A549 (cell line): ENCODE results near the gene PRR15L. TPM values are rescaled to one million over a fixed set of nuclear protein-coding genes. Genes with fewer than 3 reads are reported as not detected.
A peak's percentile ranks its signal among the peaks of the same experiment; 100 is the strongest.

ENCODE experiments used
- ATAC-seq, 2 experiments: fragments of 200-7000 bp in 1 of 2; fragments of >200 bp in 1 of 2; cut with Nextera tagmentation in 1 of 2; cut with Tn5 transposase in 1 of 2; 3 replicates each; pipeline versions ENCODE4 v1.8.0 to v1.9.1; 2018 to 2020; ENCODE audit warnings: mild to moderate bottlenecking in 1 of 2, moderate library complexity in 1 of 2
- CTCF ChIA-PET: fragments of 300-600 bp; sonication (Branson Sonifier 250); formaldehyde crosslinking; extraction: SDS; loops from one replicate; lab custom pipeline; 2021; ENCODE audit warnings: antibody characterized with exemption, inconsistent platforms; lab: Yijun Ruan, JAX
- POLR2A ChIA-PET: fragments of 350-600 bp; formaldehyde crosslinking; extraction: SDS; loops from one replicate; lab custom pipeline; 2021; ENCODE audit warnings: antibody characterized with exemption, inconsistent platforms; lab: Yijun Ruan, JAX
- DNase-seq, 2 experiments: peaks; one replicate each; pipeline versions ENCODE4 v3.0.0 to v3.0.0-alpha.2; 2011 to 2016; ENCODE audit warnings: low read depth in 1 of 2, low spot score in 1 of 2
- FAIRE-seq: peaks from 2 replicates; lab custom pipeline; 2011; peaks lifted over from hg19 to GRCh38; lab: Jason Lieb, UNC
- H3K27ac ChIP-seq, 2 experiments: fragments of >200 bp; sonication (Bioruptor Twin); formaldehyde crosslinking; 3 replicates each; pipeline ENCODE4 v1.5.1; 2016 to 2017
- H3K4me1 ChIP-seq: fragments of >200 bp; sonication (Bioruptor Twin); formaldehyde crosslinking; 3 replicates; pipeline ENCODE4 v1.6.1; 2016
- H3K4me2 ChIP-seq: fragments of >200 bp; sonication (Bioruptor Twin); formaldehyde crosslinking; 3 replicates; pipeline ENCODE4 v1.6.1; 2016
- H3K4me3 ChIP-seq: fragments of >200 bp; sonication (Bioruptor Twin); formaldehyde crosslinking; 3 replicates; pipeline ENCODE4 v1.5.1; 2016
- H3K9me3 ChIP-seq: fragments of >200 bp; sonication (Bioruptor Twin); formaldehyde crosslinking; 3 replicates; pipeline ENCODE4 v1.6.1; 2016
- CBX8 ChIP-seq: fragments of 200-600 bp; sonication (generic); IDR thresholded peaks from 2 replicates; pipeline ENCODE4 v1.6.1; 2016
- CEBPB ChIP-seq, 2 experiments: fragments of >200 bp in 1 of 2; sonication (Bioruptor Twin) in 1 of 2; formaldehyde crosslinking in 1 of 2; IDR thresholded peaks; 2 replicates each; pipeline ENCODE4 v1.6.1; 2012 to 2016
- EHF ChIP-seq: fragments of 250-450 bp; sonication (Bioruptor Pico); IDR thresholded peaks from 2 replicates; pipeline ENCODE4 v1.5.0; 2020; ENCODE audit warnings: mild to moderate bottlenecking
- ESRRA ChIP-seq: fragments of 150-350 bp; IDR thresholded peaks from 2 replicates; pipeline ENCODE4 v1.6.1; 2014; ENCODE audit warnings: mild to moderate bottlenecking, low read length, borderline replicate concordance
- FOSB ChIP-seq: fragments of 250-450 bp; sonication (Bioruptor Pico); IDR thresholded peaks from 2 replicates; pipeline ENCODE4 v1.5.0; 2020; ENCODE audit warnings: mild to moderate bottlenecking, moderate library complexity
- FOXS1 ChIP-seq: fragments of 250-450 bp; sonication (Bioruptor Pico); IDR thresholded peaks from 2 replicates; pipeline ENCODE4 v1.5.0; 2020; ENCODE audit warnings: mild to moderate bottlenecking, moderate library complexity
- GATA3 ChIP-seq: IDR thresholded peaks from 2 replicates; pipeline ENCODE4 v1.6.1; 2012; ENCODE audit warnings: borderline replicate concordance
- HEYL ChIP-seq: fragments of 250-450 bp; sonication (Bioruptor Pico); IDR thresholded peaks from 2 replicates; pipeline ENCODE4 v1.8.0; 2021; ENCODE audit warnings: mild to moderate bottlenecking, moderate library complexity
- HOXB5 ChIP-seq: fragments of 250-450 bp; sonication (Bioruptor Pico); IDR thresholded peaks from 2 replicates; pipeline ENCODE4 v1.5.0; 2020; ENCODE audit warnings: mild to moderate bottlenecking, moderate library complexity
- JUN ChIP-seq, 2 experiments: fragments of >200 bp; sonication (Bioruptor Twin); formaldehyde crosslinking; IDR thresholded peaks; 2 replicates in 1 of 2; 3 replicates in 1 of 2; pipeline ENCODE4 v1.6.1; 2016 to 2017
- KDM1A ChIP-seq: fragments of 200-600 bp; sonication (generic); IDR thresholded peaks from 2 replicates; pipeline ENCODE4 v1.6.1; 2016; ENCODE audit warnings: low read depth, mild to moderate bottlenecking
- MAFK ChIP-seq: fragments of 450-650 bp; IDR thresholded peaks from 2 replicates; pipeline ENCODE4 v1.6.1; 2014; ENCODE audit not compliant: partially characterized antibody
- NR3C1 ChIP-seq: fragments of >200 bp; sonication (Bioruptor Twin); formaldehyde crosslinking; IDR thresholded peaks from 3 replicates; pipeline ENCODE4 v1.6.1; 2017
- PHF8 ChIP-seq: fragments of 200-600 bp; sonication (generic); IDR thresholded peaks from 2 replicates; pipeline ENCODE4 v1.6.1; 2016; ENCODE audit warnings: low read depth, mild to moderate bottlenecking, antibody characterized with exemption, moderate library complexity, borderline replicate concordance
- POLR2A ChIP-seq: IDR thresholded peaks from 2 replicates; pipeline ENCODE4 v1.6.1; 2012; ENCODE audit warnings: mild to moderate bottlenecking, low read length
- TP53 ChIP-seq: fragments of 250-450 bp; sonication (Bioruptor Pico); IDR thresholded peaks from 2 replicates; pipeline ENCODE4 v1.5.0; 2021; ENCODE audit warnings: mild to moderate bottlenecking, moderate library complexity
- ZC3H11A ChIP-seq: fragments of 450-650 bp; IDR thresholded peaks from 2 replicates; pipeline ENCODE4 v1.6.1; 2014; ENCODE audit warnings: antibody characterized with exemption, mild to moderate bottlenecking
- ZFP36 ChIP-seq: fragments of 450-650 bp; IDR thresholded peaks from 2 replicates; pipeline ENCODE4 v1.6.1; 2014; ENCODE audit warnings: borderline replicate concordance; ENCODE audit not compliant: partially characterized antibody
- ZNF302 ChIP-seq: fragments of 250-450 bp; sonication (Bioruptor Pico); IDR thresholded peaks from 2 replicates; pipeline ENCODE4 v1.9.0; 2021; ENCODE audit warnings: inconsistent platforms, mild to moderate bottlenecking, moderate library complexity
- ZSCAN20 ChIP-seq: fragments of 250-450 bp; sonication (Bioruptor Pico); IDR thresholded peaks from 2 replicates; pipeline ENCODE4 v1.8.0; 2022; ENCODE audit warnings: mild to moderate bottlenecking, moderate library complexity
- WGBS: methylation state at CpG from one replicate; pipeline ENCODE4 v1.1.6; 2017; ENCODE audit errors: missing lambda C conversion rate; 5-methylcytosine and 5-hydroxymethylcytosine counted together
- polyA plus RNA-seq, 4 experiments: library from polyadenylated mRNA; depleted of rRNA in 3 of 4; stranded (reverse); fragments of >200 nt; fragmentation: RNase III in 1 of 4; extraction: RNeasy Plus Mini Kit Qiagen cat#74134 plus additional on column Dnase treatment in 1 of 4; gene quantifications; 2 replicates in 3 of 4; 3 replicates in 1 of 4; pipeline ENCODE4 v1.2.3, GENCODE V29; 2011 to 2017
- TF ChIP-seq, protein P1 (sequence below): IDR thresholded peaks from 2 replicates; pipeline ENCODE4 v1.6.1; 2012
- TF ChIP-seq, protein P2 (sequence below): fragments of 250-450 bp; sonication (Bioruptor Pico); IDR thresholded peaks from 2 replicates; pipeline ENCODE4 v1.5.0; 2020; ENCODE audit warnings: low read depth, mild to moderate bottlenecking, moderate library complexity
- TF ChIP-seq, protein P3 (sequence below): fragments of >200 bp; sonication (Bioruptor Twin); formaldehyde crosslinking; IDR thresholded peaks from 2 replicates; pipeline ENCODE4 v1.6.1; 2016
- TF ChIP-seq, protein P4 (sequence below): fragments of 200-600 bp; sonication (generic); IDR thresholded peaks from 2 replicates; pipeline ENCODE4 v1.6.1; 2016; ENCODE audit warnings: antibody characterized with exemption, mild to moderate bottlenecking, moderate library complexity

Gene PRR15L
- polyA plus RNA-seq, 2 of the 4 experiments (the other 2 are of a cell fraction) = 1.6 to 2.2 TPM

DNA sequence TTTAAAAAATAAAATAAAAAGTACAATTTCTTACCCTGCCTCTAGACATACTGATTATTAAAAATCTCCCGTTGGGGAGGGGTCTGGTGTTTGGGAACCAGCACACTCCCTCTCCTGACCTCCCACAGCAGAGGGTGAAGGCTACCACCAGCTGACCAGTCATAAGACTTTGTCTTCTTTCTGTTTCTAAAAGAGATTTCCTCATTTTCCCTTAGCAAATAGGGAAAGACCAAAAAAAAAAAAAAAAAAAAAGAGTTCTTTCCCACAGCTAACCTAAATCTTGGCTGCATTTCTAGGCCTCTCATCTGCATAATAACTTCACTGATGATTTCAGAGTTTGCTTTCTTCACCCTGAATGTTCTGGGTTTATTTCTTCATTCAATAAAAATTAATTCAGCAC is 43.5 kb upstream of the PRR15L start:
- TF ChIP-seq CEBPB (IDR thresholded peaks at IDR 0.05) = no peak
- TF ChIP-seq POLR2A = no peak
- no peak for TF ChIP-seq JUN (IDR thresholded peaks at IDR 0.05)
- TF ChIP-seq KDM1A = no peak
- Histone ChIP-seq H3K4me1 (peaks cover 16% of the 10 kb centered on the region), H3K4me3 (no peak overlapping the region), H3K9me3 (no peaks in the 10 kb centered on the region), H3K4me2 (no peak overlapping the region), H3K27ac (no peak overlapping the region)
- ATAC-seq (no peak), FAIRE-seq (no peak), DNase-seq (no peak)
- 90% methylated on average over 1 of the region's 1 CpG for WGBS
- POLR2A ChIA-PET = no interaction called here
- CTCF ChIA-PET = interaction anchor here (1.3 to 15.9 kb wide), 6 partner anchors 15 to 164 kb away, joined by 3 to 174 read pairs (median 44); partner anchors contain the start of gene CDK5RAP3

DNA sequence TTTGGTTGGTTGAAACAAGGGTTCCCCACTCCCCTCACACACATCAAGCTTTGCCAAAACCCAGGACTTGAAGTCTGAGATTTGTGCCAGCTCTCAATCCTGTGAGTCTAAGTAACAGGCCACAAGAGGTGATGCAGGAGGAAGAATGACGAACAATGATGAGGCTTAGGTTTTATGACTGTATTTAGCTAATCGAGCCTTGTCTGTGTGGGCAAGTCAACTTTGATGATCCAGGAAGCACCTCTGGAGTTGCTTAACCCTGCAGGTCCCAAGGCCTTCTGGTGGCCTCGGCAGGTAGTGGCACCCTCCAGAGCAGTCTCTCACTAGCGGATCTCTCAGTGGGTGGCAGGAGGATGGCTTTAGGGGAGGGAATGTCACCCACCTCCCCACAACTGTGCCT is 41.9 kb upstream of the PRR15L start:
- H3K4me2 ChIP-seq = no peak overlapping the region
- ChIA-PET POLR2A (interaction anchor here (1.1 kb wide), 1 partner anchor 168 kb away, joined by 3 read pairs; the partner anchor contains the start of genes LRRC46 and MRPL10), CTCF (interaction anchor here (0.8 to 15.9 kb wide), 11 partner anchors 10 to 133 kb away, joined by 3 to 174 read pairs (median 8); partner anchors contain the start of gene CDK5RAP3)
- H3K4me1 ChIP-seq = peaks cover 16% of the 10 kb centered on the region
- FAIRE-seq = no peak
- ATAC-seq = peak; percentile 56 to 57; a peak in 5 of 6 replicates
- H3K9me3 ChIP-seq = no peaks in the 10 kb centered on the region
- H3K4me3 ChIP-seq = no peak overlapping the region
- WGBS = 57% methylated on average over 4 of the region's 4 CpGs
- no peak overlapping the region for H3K27ac ChIP-seq
- TF ChIP-seq GATA3 = no peak
- TF ChIP-seq EHF (CRISPR knock-in tag) = no peak
- TF ChIP-seq ZC3H11A = no peak
- TF ChIP-seq, protein P1, sequence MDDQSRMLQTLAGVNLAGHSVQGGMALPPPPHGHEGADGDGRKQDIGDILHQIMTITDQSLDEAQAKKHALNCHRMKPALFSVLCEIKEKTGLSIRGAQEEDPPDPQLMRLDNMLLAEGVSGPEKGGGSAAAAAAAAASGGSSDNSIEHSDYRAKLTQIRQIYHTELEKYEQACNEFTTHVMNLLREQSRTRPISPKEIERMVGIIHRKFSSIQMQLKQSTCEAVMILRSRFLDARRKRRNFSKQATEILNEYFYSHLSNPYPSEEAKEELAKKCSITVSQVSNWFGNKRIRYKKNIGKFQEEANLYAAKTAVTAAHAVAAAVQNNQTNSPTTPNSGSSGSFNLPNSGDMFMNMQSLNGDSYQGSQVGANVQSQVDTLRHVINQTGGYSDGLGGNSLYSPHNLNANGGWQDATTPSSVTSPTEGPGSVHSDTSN = no peak
- no peak for TF ChIP-seq KDM1A
- TF ChIP-seq, protein P2, sequence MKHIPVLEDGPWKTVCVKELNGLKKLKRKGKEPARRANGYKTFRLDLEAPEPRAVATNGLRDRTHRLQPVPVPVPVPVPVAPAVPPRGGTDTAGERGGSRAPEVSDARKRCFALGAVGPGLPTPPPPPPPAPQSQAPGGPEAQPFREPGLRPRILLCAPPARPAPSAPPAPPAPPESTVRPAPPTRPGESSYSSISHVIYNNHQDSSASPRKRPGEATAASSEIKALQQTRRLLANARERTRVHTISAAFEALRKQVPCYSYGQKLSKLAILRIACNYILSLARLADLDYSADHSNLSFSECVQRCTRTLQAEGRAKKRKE (CRISPR knock-in tag) = no peak
- TF ChIP-seq, all 56 proteins: peak for 0
- peak; percentile 26 to 36 for DNase-seq

DNA sequence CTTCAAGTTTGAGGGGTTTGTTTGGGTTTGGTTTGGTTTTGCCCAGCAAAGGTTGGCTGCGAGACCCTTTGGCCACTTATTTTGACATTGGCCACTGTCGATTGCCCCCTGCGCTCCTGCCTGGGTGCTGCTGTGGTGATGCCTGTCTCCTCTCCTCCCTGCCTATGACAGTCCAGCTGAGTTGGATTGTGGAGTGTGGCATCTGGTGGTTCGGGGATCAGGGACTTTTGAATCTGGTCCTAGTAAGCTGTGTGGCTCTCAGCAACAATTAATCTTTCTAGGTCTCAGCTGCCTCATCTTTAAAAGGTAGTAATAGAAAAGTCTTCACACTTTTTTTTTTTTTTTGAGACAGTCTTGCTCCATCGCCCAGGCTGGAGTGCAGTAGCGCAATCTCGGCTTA is 40.4 kb upstream of the PRR15L start:
- H3K4me1 ChIP-seq = peaks cover 11% of the 10 kb centered on the region

DNA sequence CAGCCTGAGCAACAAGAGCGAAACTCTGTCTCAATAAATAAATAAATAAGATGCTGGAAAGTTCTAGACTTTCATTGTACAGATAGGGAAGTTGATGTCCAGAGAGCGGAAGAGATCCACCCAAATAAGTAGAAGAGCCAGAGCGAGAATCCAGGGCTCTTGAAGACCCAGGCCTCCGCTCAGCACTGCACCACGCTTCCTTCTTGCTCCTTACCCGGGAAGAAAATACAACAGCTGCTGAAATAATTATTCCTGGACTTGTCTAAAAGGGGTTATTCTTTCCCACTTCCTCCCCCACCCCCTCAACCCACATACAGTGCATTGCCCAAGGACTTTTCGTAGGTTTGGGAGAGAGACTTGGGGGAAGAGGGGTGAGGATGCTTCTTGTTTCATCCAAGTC is 39.9 kb upstream of the PRR15L start:
- WGBS = 81% methylated on average over 7 of the region's 7 CpGs
- POLR2A ChIA-PET = no interaction called here
- CTCF ChIA-PET = interaction anchor here (1.3 to 15.9 kb wide), 5 partner anchors 10 to 48 kb away, joined by 6 to 174 read pairs (median 23); partner anchors contain the start of gene CDK5RAP3
- DNase-seq (no peak), ATAC-seq (no peak), FAIRE-seq (no peak)
- H3K27ac ChIP-seq = no peak overlapping the region
- H3K4me1 ChIP-seq = peaks cover 6% of the 10 kb centered on the region
- no peaks in the 10 kb centered on the region for H3K9me3 ChIP-seq
- H3K4me2 ChIP-seq = no peak overlapping the region
- H3K4me3 ChIP-seq = no peak overlapping the region
- TF ChIP-seq, protein P3, sequence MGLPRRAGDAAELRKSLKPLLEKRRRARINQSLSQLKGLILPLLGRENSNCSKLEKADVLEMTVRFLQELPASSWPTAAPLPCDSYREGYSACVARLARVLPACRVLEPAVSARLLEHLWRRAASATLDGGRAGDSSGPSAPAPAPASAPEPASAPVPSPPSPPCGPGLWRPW = no peak
- TF ChIP-seq ZSCAN20 (no peak), GATA3 (no peak), TP53 (CRISPR knock-in tag) (no peak), ZNF302 (CRISPR knock-in tag) (no peak), FOSB (no peak), MAFK (no peak), ZFP36 (no peak), CBX8 (no peak), FOXS1 (no peak), HOXB5 (CRISPR knock-in tag) (no peak), NR3C1 (no peak), ESRRA (no peak), PHF8 (no peak), HEYL (CRISPR knock-in tag) (no peak)
- TF ChIP-seq, protein P4, sequence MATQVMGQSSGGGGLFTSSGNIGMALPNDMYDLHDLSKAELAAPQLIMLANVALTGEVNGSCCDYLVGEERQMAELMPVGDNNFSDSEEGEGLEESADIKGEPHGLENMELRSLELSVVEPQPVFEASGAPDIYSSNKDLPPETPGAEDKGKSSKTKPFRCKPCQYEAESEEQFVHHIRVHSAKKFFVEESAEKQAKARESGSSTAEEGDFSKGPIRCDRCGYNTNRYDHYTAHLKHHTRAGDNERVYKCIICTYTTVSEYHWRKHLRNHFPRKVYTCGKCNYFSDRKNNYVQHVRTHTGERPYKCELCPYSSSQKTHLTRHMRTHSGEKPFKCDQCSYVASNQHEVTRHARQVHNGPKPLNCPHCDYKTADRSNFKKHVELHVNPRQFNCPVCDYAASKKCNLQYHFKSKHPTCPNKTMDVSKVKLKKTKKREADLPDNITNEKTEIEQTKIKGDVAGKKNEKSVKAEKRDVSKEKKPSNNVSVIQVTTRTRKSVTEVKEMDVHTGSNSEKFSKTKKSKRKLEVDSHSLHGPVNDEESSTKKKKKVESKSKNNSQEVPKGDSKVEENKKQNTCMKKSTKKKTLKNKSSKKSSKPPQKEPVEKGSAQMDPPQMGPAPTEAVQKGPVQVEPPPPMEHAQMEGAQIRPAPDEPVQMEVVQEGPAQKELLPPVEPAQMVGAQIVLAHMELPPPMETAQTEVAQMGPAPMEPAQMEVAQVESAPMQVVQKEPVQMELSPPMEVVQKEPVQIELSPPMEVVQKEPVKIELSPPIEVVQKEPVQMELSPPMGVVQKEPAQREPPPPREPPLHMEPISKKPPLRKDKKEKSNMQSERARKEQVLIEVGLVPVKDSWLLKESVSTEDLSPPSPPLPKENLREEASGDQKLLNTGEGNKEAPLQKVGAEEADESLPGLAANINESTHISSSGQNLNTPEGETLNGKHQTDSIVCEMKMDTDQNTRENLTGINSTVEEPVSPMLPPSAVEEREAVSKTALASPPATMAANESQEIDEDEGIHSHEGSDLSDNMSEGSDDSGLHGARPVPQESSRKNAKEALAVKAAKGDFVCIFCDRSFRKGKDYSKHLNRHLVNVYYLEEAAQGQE = no peak

More for the DNA sequence above, 40.4 kb upstream of the PRR15L start:
- TF ChIP-seq, protein P2 (CRISPR knock-in tag) = no peak
- ATAC-seq = no peak
- no peak overlapping the region for H3K4me3 ChIP-seq
- ChIA-PET CTCF (interaction anchor here (1.3 to 15.9 kb wide), 7 partner anchors 8 to 49 kb away, joined by 6 to 174 read pairs (median 23); partner anchors contain the start of gene CDK5RAP3), POLR2A (no interaction called here)
- H3K27ac ChIP-seq = no peak overlapping the region
- H3K4me2 ChIP-seq = no peak overlapping the region
- WGBS = 81% methylated on average over 7 of the region's 7 CpGs
- DNase-seq = no peak
- no peak for FAIRE-seq
- no peaks in the 10 kb centered on the region for H3K9me3 ChIP-seq
